Thoracic aorta (tissue), 2 donors: ENCODE data around the gene ACTL7A. TPM values are rescaled to one million over a fixed set of nuclear protein-coding genes. Genes with fewer than 3 reads are reported as not detected.
"Not testable (repeated sequence)": the region's sequence is repeated elsewhere in the genome, so short reads cannot be mapped to it uniquely, and the experiment has no call there.

Experiments used
- ATAC-seq: fragments of 150-250 bp; one replicate; pipeline ENCODE4 v1.8.0; 2017; ENCODE audit warnings: low read depth; ENCODE audit not compliant: insufficient number of reproducible peaks, low FRiP score
- DNase-seq: peaks from one replicate; pipeline ENCODE4 v3.0.0-alpha.2; 2020; ENCODE audit warnings: low spot score
- H3K27ac ChIP-seq, 2 donors: fragments of 200-600 bp; sonication (generic); 1 replicate in 1 of 2; 2 replicates in 1 of 2; pipeline ENCODE4 v1.5.1; 2016; ENCODE audit warnings: mild to moderate bottlenecking in 2 of 2, moderate library complexity in 2 of 2
- H3K27me3 ChIP-seq: fragments of 200-600 bp; sonication (generic); replicated peaks from 2 replicates; pipeline ENCODE4 v1.6.0; 2016; ENCODE audit warnings: mild to moderate bottlenecking; ENCODE audit not compliant: insufficient read depth
- H3K36me3 ChIP-seq: fragments of 200-600 bp; sonication (generic); one replicate; pipeline ENCODE4 v1.5.1; 2016
- H3K4me1 ChIP-seq, 2 donors: fragments of 200-600 bp; sonication (generic); 1 replicate in 1 of 2; 2 replicates in 1 of 2; pipeline versions ENCODE4 v1.5.1 to v1.6.0; 2016; ENCODE audit warnings: low read depth in 2 of 2, mild to moderate bottlenecking in 1 of 2; ENCODE audit not compliant: control insufficient read depth in 1 of 2
- H3K4me3 ChIP-seq: fragments of 200-600 bp; sonication (generic); 2 replicates; pipeline ENCODE4 v1.5.1; 2016; ENCODE audit warnings: mild to moderate bottlenecking
- H3K9me3 ChIP-seq: fragments of 200-600 bp; sonication (generic); 2 replicates; pipeline ENCODE4 v1.5.1; 2016
- CTCF ChIP-seq: fragments of 200-600 bp; sonication (generic); IDR thresholded peaks from one replicate; pipeline ENCODE4 v1.5.1; 2019; ENCODE audit warnings: antibody characterized with exemption
- total RNA-seq, 2 donors: library from RNA; depleted of rRNA; stranded (reverse); fragments of >200 nt; gene quantifications; one replicate each; pipeline versions ENCODE4 v1.1.0 to v1.2.3, GENCODE V29; 2016

ACTL7A gene
- total RNA-seq, 2 donors from 2014 or later: not detected

- Histone ChIP-seq H3K36me3 (peaks cover 27% of the 10 kb centered on the region), H3K27me3 (no peaks in the 10 kb centered on the region), H3K4me1 (peaks cover 0 to 4% of the 10 kb centered on the region in 2 donors), H3K27ac (no peak overlapping the region), H3K4me3 (no peak overlapping the region), H3K9me3 (no peaks in the 10 kb centered on the region)
- ATAC-seq (no peak), DNase-seq (no peak)
- no peak for TF ChIP-seq CTCF
Observed at GRCh38 chr9:108884701-108885100, 22.6 kb downstream of the ACTL7A start.

GRCh38 chr9:108885643-108886348 is 23.7 kb downstream of the ACTL7A start:
- TF ChIP-seq CTCF: no peak
- no peak overlapping the region for H3K4me3 ChIP-seq
- DNase-seq: no peak
- no peaks in the 10 kb centered on the region for H3K9me3 ChIP-seq
- peaks cover 17% of the 10 kb centered on the region for H3K36me3 ChIP-seq
- no peak overlapping the region for H3K27ac ChIP-seq
- H3K4me1 ChIP-seq: peaks cover 0 to 4% of the 10 kb centered on the region in 2 donors
- no peaks in the 10 kb centered on the region for H3K27me3 ChIP-seq
- ATAC-seq: no peak

GRCh38 chr9:108886594-108887271 is 24.7 kb downstream of the ACTL7A start:
- not testable (repeated sequence) for ATAC-seq, H3K9me3 ChIP-seq, DNase-seq, H3K27me3 ChIP-seq, H3K4me1 ChIP-seq, H3K27ac ChIP-seq, H3K4me3 ChIP-seq
- H3K36me3 ChIP-seq: peaks cover 17% of the 10 kb centered on the region

GRCh38 chr9:108889649-108890067 is 27.6 kb downstream of the ACTL7A start:
- peaks cover 0 to 4% of the 10 kb centered on the region in 2 donors for H3K4me1 ChIP-seq
- H3K4me3 ChIP-seq: no peak overlapping the region
- H3K9me3 ChIP-seq: no peaks in the 10 kb centered on the region
- peaks cover 25% of the 10 kb centered on the region for H3K36me3 ChIP-seq
- no peak for TF ChIP-seq CTCF
- DNase-seq (no peak), ATAC-seq (no peak)
- H3K27me3 ChIP-seq: no peaks in the 10 kb centered on the region
- H3K27ac ChIP-seq: no peak overlapping the region

- ATAC-seq (no peak), DNase-seq (no peak)
- TF ChIP-seq CTCF: no peak
- H3K27me3 ChIP-seq: no peaks in the 10 kb centered on the region
- H3K27ac ChIP-seq: no peak overlapping the region
- no peak overlapping the region for H3K4me3 ChIP-seq
- H3K4me1 ChIP-seq: no peaks in the 10 kb centered on the region
- no peaks in the 10 kb centered on the region for H3K9me3 ChIP-seq
- peaks cover 56% of the 10 kb centered on the region for H3K36me3 ChIP-seq
Observed at GRCh38 chr9:108894225-108894997, 32.3 kb downstream of the ACTL7A start.
